Pancreas (tissue), 10 donors: ENCODE measurements around the gene CIBAR2. TPM values are rescaled to one million over a fixed set of nuclear protein-coding genes. Genes with fewer than 3 reads are reported as not detected.

Source experiments
- ATAC-seq, 4 donors: fragments of 200-7000 bp; cut with Tn5 transposase; one replicate each; pipeline versions ENCODE4 v1.8.0 to v1.9.1; 2020; ENCODE audit warnings: mild to moderate bottlenecking in 4 of 4, moderate library complexity in 4 of 4
- DNase-seq, 6 donors: peaks; one replicate each; pipeline ENCODE4 v3.0.0-alpha.2; 2020
- FAIRE-seq: peaks from 2 replicates; lab custom pipeline; 2012; peaks lifted over from hg19 to GRCh38; lab: Jason Lieb, UNC
- H3K27ac ChIP-seq, 4 donors: fragments of 200-600 bp; sonication (generic); 1 replicate in 3 of 4; 2 replicates in 1 of 4; pipeline versions ENCODE4 v1.5.0 to v1.8.0; 2020
- H3K27me3 ChIP-seq, 4 donors: fragments of 200-600 bp; one replicate each; pipeline ENCODE4 v1.8.0; 2021
- H3K36me3 ChIP-seq, 3 donors: fragments of 200-600 bp; sonication (generic) in 1 of 3; one replicate each; pipeline versions ENCODE4 v1.5.0 to v1.8.0; 2020 to 2021
- H3K4me1 ChIP-seq, 3 donors: fragments of 200-600 bp; one replicate each; pipeline ENCODE4 v1.8.0; 2021
- H3K4me3 ChIP-seq, 4 donors: fragments of 200-600 bp; sonication (generic) in 2 of 4; one replicate each; pipeline versions ENCODE4 v1.5.0 to v1.8.0; 2020 to 2021
- H3K9me3 ChIP-seq, 4 donors: fragments of 200-600 bp; one replicate each; pipeline ENCODE4 v1.8.0; 2021
- WGBS, 2 donors: extraction: QIAGEN DNeasy Blood & Tissue Kit; methylation state at CpG; one replicate each; pipeline ENCODE4 v1.1.7; 2013; 5-methylcytosine and 5-hydroxymethylcytosine counted together
- intact Hi-C, 3 donors: fragments of 100-400 bp; cut with DNase I; formaldehyde crosslinking; loops; one replicate each; pipeline versions ENCODE4 v1.11.1 to v1.14.2; 2022
- polyA plus RNA-seq, 2 donors: library from polyadenylated mRNA; stranded (reverse); fragments of 200-250 nt; gene quantifications; one replicate each; pipeline ENCODE4 v1.2.3, GENCODE V29; 2013
- total RNA-seq, 6 donors: library from RNA; stranded (reverse); fragmentation: NEBNext Ultra II Directional in 4 of 6; extraction: Animal tissue kit (Norgen Biotek cat#: 25700) in 4 of 6; gene quantifications; one replicate each; pipeline versions ENCODE4 v1.2.1 to v1.2.4, GENCODE V29; 2021 to 2023
- TF ChIP-seq, protein P1 (sequence below), 4 donors: fragments of 200-600 bp; sonication (generic) in 3 of 4; IDR thresholded peaks; one replicate each; pipeline versions ENCODE4 v1.5.0 to v1.8.0; 2021; ENCODE audit warnings: antibody characterized with exemption in 4 of 4
- donor health status: healthy with polysubstance abuse.
- donor health status: DM: no; HTN: no; CAD: no; lungs with moderate emphysema.
- donor health status: DM: no; HTN: no; CAD: no.
- donor health status: control.
- donor health status: control.
- donor health status: Bipolar disorder and iron deficiency.
- donor health status: DM: yes; HTN: yes; CAD: no.
- donor health status: DM: no; HTN: no; CAD: no.
- donor health status: DM: no; HTN: no; CAD: no.
- donor health status: DM: yes; HTN: yes; CAD: no.

Gene CIBAR2
- total and polyA plus RNA-seq, 8 donors = 0.05 TPM; not detected in 7

DNA sequence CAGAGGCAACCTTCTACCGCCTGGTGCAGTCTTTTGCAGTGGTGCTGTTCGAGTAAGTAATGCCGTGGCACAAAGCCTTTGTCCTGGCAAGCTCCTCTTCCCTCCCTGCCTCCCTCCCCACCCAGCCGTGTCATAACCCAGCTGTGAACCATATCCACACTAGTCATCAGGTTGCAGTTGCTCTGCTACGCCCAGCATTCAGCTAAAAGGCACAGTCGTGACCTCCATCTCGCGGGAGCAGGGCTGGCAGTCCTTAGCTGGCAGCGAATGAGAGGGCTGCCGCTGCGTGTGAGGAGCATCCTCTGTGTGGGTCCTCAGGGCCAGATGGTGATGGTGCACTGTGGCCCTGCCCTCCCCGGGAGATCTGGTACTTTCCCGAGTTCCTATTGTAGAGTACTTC lies 39.3 kb downstream of the CIBAR2 start:
- intact Hi-C loops = no loop called here
- H3K36me3 ChIP-seq = peaks cover 0 to 55% (median 12%) of the 10 kb centered on the region in 3 donors
- no peaks in the 10 kb centered on the region for H3K4me1 ChIP-seq
- H3K27me3 ChIP-seq = no peaks in the 10 kb centered on the region
- no peak overlapping the region for H3K4me3 ChIP-seq
- WGBS, 2 donors = 84 to 90% methylated on average over 13 of the region's 13 CpGs
- TF ChIP-seq, protein P1, sequence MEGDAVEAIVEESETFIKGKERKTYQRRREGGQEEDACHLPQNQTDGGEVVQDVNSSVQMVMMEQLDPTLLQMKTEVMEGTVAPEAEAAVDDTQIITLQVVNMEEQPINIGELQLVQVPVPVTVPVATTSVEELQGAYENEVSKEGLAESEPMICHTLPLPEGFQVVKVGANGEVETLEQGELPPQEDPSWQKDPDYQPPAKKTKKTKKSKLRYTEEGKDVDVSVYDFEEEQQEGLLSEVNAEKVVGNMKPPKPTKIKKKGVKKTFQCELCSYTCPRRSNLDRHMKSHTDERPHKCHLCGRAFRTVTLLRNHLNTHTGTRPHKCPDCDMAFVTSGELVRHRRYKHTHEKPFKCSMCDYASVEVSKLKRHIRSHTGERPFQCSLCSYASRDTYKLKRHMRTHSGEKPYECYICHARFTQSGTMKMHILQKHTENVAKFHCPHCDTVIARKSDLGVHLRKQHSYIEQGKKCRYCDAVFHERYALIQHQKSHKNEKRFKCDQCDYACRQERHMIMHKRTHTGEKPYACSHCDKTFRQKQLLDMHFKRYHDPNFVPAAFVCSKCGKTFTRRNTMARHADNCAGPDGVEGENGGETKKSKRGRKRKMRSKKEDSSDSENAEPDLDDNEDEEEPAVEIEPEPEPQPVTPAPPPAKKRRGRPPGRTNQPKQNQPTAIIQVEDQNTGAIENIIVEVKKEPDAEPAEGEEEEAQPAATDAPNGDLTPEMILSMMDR (IDR thresholded peaks at IDR 0.05) = no peak
- ATAC-seq (peak in 2 of 4 donors; percentile 28 to 63), DNase-seq (no peak), FAIRE-seq (no peak)
- no peaks in the 10 kb centered on the region for H3K9me3 ChIP-seq
- H3K27ac ChIP-seq = no peak overlapping the region

DNA sequence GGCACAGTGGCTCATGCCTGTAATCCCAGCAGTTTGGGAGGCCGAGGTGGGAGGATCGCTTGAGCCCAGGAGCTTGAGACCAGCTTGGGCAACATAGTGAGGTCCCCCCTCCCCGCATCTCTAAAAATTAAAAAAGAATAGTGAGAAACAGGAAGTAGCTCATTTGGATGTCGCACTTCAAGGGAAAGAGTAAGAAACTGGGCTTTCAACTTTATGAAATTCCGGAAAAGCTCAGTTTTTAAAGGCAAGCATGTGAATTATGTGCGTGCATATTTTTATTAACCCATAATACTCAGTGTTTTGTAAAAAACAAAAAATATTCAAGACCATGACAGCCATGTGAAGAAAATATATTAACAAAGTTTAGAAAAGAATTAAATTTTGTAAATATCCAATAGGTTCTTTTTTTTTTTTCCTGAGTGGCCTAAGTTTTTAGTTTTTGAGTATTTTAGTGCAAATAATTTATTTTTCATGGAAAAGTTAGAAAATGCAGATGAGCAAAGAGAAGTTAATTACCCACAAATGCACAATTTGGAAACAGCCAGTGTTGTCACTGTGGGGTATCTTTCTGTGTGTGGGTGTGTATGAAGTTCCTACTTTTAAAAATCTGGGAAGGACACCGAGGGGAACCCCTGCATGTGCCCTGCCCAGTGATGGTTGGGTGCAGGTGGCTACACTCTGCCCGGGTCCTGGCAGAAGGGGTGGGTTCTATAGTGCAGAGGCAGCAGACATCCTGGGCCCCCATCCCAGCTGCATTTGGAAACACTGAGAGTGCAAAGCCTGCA lies 40.0 kb downstream of the CIBAR2 start:
- WGBS, 2 donors = 86 to 90% methylated on average over 8 of the region's 8 CpGs
- Histone ChIP-seq H3K9me3 (no peaks in the 10 kb centered on the region), H3K27ac (no peak overlapping the region), H3K4me3 (no peak overlapping the region), H3K27me3 (no peaks in the 10 kb centered on the region), H3K36me3 (peaks cover 0 to 51% (median 7%) of the 10 kb centered on the region in 3 donors), H3K4me1 (no peaks in the 10 kb centered on the region)
- DNase-seq (no peak), FAIRE-seq (no peak), ATAC-seq (no peak)
- TF ChIP-seq, protein P1 (IDR thresholded peaks at IDR 0.05) = no peak
- intact Hi-C loops = no loop called here

DNA sequence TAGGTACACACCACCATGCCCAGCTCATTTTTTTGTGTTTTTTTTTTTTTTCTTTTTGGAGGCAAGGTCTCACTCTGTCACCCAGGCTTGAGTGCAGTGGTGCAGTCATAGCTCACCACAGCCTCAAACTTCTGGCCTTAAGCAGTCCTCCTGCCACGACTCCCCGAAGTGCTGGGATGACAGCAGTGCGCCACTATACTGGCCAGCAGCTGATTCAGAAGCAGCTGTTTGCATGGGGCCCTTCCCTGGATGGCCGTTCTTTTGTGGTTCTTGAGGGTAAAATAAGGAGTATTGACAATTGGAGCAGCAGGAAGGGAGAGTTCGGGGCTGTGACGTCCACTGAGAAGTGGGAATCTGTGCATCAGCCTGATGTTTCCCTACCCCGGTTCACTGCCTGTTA lies 43.1 kb downstream of the CIBAR2 start:
- Histone ChIP-seq H3K36me3 (peaks cover 0 to 37% (median 7%) of the 10 kb centered on the region in 3 donors), H3K4me3 (no peak overlapping the region), H3K27ac (no peak overlapping the region), H3K27me3 (no peaks in the 10 kb centered on the region), H3K4me1 (no peaks in the 10 kb centered on the region), H3K9me3 (no peaks in the 10 kb centered on the region)
- intact Hi-C loops = no loop called here
- DNase-seq = no peak
- no peak for FAIRE-seq
- no peak for ATAC-seq
- TF ChIP-seq, protein P1 (IDR thresholded peaks at IDR 0.05) = no peak
- WGBS, 2 donors = 87 to 91% methylated on average over 7 of the region's 7 CpGs

DNA sequence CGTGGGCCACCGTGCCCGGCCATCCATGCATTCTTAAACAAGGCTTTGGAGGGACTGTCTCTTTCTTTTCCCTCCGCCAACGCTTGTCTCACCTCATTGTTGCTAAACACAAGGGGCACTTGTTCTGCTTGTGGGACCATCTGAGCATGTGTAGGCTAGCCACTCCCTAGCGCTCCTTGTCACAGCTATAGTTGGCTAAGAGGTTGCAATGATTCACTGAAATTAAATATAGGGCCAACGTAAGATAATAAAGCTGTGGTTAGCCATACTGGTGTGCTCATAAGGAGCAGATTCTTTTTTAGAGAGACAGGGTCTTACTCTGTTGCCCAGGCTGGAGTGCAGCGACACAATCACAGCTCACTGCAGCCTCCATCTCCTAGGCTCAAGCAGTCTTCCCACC lies 43.5 kb downstream of the CIBAR2 start:
- DNase-seq (no peak), FAIRE-seq (no peak), ATAC-seq (no peak)
- peaks cover 0 to 37% (median 7%) of the 10 kb centered on the region in 3 donors for H3K36me3 ChIP-seq
- no peaks in the 10 kb centered on the region for H3K27me3 ChIP-seq
- H3K4me3 ChIP-seq = no peak overlapping the region
- intact Hi-C loops = no loop called here
- TF ChIP-seq, protein P1 (IDR thresholded peaks at IDR 0.05) = no peak
- WGBS, 2 donors = 85 to 95% methylated on average over 8 of the region's 8 CpGs
- H3K9me3 ChIP-seq = no peaks in the 10 kb centered on the region
- H3K4me1 ChIP-seq = no peaks in the 10 kb centered on the region
- H3K27ac ChIP-seq = no peak overlapping the region

DNA sequence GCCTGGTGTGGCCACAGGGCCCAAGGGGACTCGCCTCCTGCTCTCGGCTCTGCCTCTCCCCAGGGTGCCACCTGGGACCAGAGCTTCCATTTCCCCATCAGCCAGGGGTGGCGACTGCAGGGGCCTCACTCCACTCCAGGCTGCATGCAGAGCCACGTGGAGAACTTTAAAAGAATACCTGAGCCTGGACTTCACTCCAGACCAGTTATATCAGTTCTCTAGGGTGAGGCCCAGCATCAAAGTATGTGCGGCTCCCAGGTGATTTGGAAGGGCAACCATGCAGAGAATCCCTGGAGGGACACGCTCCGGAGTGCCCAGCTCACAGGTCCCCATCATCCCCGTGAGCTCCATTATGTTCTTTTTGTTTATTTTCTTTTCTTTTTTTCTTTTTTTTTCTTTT lies 44.8 kb downstream of the CIBAR2 start:
- ATAC-seq = no peak
- H3K36me3 ChIP-seq = peaks cover 0 to 28% (median 0%) of the 10 kb centered on the region in 3 donors
- FAIRE-seq = no peak
- TF ChIP-seq, protein P1 (IDR thresholded peaks at IDR 0.05) = no peak
- 91 to 95% methylated on average over 8 of the region's 8 CpGs for WGBS, 2 donors
- no peaks in the 10 kb centered on the region for H3K27me3 ChIP-seq
- H3K9me3 ChIP-seq = no peaks in the 10 kb centered on the region
- H3K27ac ChIP-seq = no peak overlapping the region
- intact Hi-C loops = no loop called here
- no peak overlapping the region for H3K4me3 ChIP-seq
- H3K4me1 ChIP-seq = no peaks in the 10 kb centered on the region
- DNase-seq = no peak
